HL-60/S4 treated with phorbol 12-myristate 13-acetate at 8.2 ng/mL for 4 days and 3 days (cell line): ENCODE measurements around the gene TMEM263.
"Not testable (repeated sequence)": the region's sequence is repeated elsewhere in the genome, so short reads cannot be mapped to it uniquely, and the experiment has no call there.

Source experiments
- in situ Hi-C: fragments of 300-500 bp; cut with MboI; formaldehyde crosslinking; loops from 2 replicates; pipeline ENCODE4 v1.15.0; 2022; ENCODE audit warnings: low sequenced_read_pairs

TMEM263 gene

GRCh38 chr12:106984588-106985137 is 29.0 kb downstream of the TMEM263 start:
- in situ Hi-C loops = no loop called here

GRCh38 chr12:106985479-106985878 is 29.8 kb downstream of the TMEM263 start:
- in situ Hi-C loops = no loop called here

GRCh38 chr12:106986135-106986534 is 30.4 kb downstream of the TMEM263 start:
- in situ Hi-C loops = no loop called here

- in situ Hi-C loops = no loop called here
Observed at GRCh38 chr12:106986625-106987389, 31.1 kb downstream of the TMEM263 start, which contains the start of gene MTERF2. MTERF2 (minus strand) TSS chr12:106987146; CDS start chr12:106978714, 8,432 bp downstream.

GRCh38 chr12:106987846-106988245 is 32.1 kb downstream of the TMEM263 start:
- in situ Hi-C loops = no loop called here

GRCh38 chr12:106994579-106995220 is 39.0 kb downstream of the TMEM263 start:
- in situ Hi-C loops = no loop called here

GRCh38 chr12:106996102-106996501 is 40.4 kb downstream of the TMEM263 start:
- in situ Hi-C loops = not testable (repeated sequence)

- in situ Hi-C loops = no loop called here
Observed at GRCh38 chr12:106997916-106998315, 42.2 kb downstream of the TMEM263 start.

GRCh38 chr12:106999446-106999845 is 43.7 kb downstream of the TMEM263 start:
- in situ Hi-C loops = no loop called here

GRCh38 chr12:107002665-107003064 is 47.0 kb downstream of the TMEM263 start:
- in situ Hi-C loops = not testable (repeated sequence)

GRCh38 chr12:107007411-107007810 is 51.7 kb downstream of the TMEM263 start:
- in situ Hi-C loops = no loop called here

GRCh38 chr12:107011519-107011918 is 55.8 kb downstream of the TMEM263 start:
- in situ Hi-C loops = no loop called here

GRCh38 chr12:107012736-107013425 is 57.2 kb downstream of the TMEM263 start:
- in situ Hi-C loops = no loop called here

GRCh38 chr12:107014055-107014454 is 58.3 kb downstream of the TMEM263 start:
- in situ Hi-C loops = no loop called here

- in situ Hi-C loops = no loop called here
Observed at GRCh38 chr12:107017042-107017441, 61.3 kb downstream of the TMEM263 start.

GRCh38 chr12:107019546-107019945 is 63.8 kb downstream of the TMEM263 start:
- in situ Hi-C loops = no loop called here
